ENCODE measurements around the gene TET2.
A peak's percentile ranks its signal among the peaks of the same experiment; 100 is the strongest.

The TET2 gene

DNA sequence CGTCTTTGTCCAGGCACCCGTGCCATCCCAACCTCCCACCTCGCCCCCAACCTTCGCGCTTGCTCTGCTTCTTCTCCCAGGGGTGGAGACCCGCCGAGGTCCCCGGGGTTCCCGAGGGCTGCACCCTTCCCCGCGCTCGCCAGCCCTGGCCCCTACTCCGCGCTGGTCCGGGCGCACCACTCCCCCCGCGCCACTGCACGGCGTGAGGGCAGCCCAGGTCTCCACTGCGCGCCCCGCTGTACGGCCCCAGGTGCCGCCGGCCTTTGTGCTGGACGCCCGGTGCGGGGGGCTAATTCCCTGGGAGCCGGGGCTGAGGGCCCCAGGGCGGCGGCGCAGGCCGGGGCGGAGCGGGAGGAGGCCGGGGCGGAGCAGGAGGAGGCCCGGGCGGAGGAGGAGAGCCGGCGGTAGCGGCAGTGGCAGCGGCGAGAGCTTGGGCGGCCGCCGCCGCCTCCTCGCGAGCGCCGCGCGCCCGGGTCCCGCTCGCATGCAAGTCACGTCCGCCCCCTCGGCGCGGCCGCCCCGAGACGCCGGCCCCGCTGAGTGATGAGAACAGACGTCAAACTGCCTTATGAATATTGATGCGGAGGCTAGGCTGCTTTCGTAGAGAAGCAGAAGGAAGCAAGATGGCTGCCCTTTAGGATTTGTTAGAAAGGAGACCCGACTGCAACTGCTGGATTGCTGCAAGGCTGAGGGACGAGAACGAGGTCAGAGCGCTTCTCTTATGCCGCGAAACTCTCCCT, at the start of gene TET2:
Gene TET2 (plus strand): TSS at position 601 of the 740 bp plus-strand sequence. CDS start 87,067 bp downstream, outside the sequence.
- peak; percentile 65 for DNase-seq (ENCODE audit: low read depth in 2 of 2)

DNA sequence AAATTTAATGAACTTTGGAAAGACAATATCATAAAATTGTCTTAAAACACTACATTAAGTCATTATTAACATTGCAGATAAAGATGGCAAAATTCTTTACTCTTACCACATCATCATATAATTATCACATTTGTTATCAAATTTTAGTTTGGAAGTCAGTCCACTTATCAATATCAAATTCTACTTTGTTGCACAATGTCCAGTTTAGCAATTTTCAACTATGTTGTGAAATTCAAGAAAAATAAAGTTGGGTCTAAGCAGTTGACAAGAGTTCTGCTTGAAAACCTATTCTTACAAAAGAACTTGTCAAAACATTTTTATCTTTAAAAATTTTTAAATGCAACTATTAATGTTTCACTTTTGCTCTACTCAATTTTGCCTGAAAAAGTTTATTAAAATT, 44.7 kb upstream of the TET2 start:
- no peak for DNase-seq (ENCODE audit: low read depth in 2 of 2)

DNA sequence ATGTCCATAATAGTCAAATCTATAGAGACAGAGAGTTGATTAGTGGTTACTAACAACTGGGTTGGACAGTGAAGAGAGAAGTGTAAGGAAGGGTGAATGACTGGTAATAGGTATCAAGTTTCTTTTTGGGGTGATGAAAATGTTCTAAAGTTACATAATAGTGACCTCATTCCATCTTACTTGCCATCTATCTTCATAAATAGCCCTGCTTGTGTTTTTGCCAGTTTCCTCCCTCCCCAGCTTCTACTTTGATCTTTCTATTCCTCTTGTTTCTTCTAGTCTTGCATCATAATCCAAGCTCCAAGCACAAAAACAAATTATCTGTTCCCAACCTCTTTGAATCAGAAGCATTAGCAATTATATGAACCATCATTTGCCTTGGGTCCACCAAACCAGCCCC, 40.2 kb upstream of the TET2 start:
- DNase-seq (ENCODE audit: low read depth in 2 of 2), result no peak

DNA sequence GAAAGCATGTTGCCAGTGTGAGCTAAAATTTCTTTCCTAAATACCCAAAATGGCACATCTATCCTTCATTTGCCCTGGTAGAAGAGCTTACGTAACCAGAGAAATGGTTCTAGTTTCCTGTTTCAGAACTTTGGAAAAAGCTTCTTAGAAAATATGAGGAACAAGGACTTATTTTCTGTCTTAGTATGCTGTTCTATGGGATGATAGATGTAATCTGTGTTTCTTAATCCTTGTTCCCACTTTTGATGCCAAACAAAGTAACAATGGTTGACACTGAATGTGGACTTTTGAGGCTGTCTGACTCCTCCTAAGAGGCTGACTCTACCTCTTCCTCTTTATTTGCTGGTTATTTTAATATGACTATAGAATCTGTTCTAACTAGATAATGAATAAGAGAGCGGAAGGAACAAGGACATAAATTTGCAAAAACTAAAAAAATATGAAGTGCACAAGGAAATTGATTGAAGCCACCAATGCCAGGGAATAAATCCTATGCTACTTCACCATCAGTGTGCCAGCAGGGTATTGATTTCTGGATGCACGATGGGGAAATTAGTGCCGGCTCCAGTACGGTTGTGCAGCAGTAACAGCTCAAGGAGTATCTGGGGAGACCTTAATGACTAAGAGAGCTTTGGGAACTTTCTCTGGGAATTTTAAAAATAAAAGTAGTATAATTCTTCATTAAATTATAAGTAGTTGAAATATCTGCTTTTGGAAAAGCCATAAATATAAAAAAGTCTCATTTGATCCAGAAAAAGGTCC, 39.4 kb upstream of the TET2 start:
- no peak for DNase-seq (ENCODE audit: low read depth in 2 of 2)

DNA sequence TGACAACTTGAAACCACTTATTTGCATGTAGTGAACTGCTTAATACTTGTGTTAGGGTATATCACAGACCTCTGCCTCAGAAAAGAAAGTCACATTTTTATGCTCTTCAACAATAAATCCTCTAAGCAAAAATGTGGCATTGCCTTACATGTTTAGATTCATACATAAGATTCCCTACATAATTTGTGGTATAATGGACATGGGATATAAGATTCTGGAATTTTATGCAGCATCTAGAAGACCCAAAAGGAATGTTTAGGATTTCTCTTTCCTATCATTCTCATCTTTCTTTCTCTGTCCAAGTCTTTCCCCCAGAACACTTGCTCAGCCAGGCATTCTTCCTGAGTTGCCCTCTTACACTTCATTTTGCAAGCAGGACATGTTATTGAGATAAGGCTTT, 37.7 kb upstream of the TET2 start:
- no peak for DNase-seq (ENCODE audit: low read depth in 2 of 2)

DNA sequence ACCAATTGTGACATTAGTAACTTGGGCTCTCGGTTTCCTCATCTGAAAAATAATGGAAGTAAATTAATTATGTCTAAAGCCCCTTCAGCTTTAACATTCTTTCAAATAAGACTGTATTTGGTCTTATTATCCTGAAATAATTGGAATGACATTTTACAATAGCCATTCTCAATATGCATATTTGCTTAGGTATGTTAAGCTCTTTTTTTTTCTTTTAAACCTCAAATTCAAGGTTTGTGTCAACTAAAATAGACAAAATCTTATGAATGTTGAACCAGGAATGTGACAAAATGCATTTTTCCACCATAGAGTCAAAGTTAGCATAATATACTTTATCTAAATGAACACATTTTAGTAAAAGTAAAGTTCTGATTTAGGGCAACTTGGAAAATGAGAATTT, 34.4 kb upstream of the TET2 start:
- DNase-seq (ENCODE audit: low read depth in 2 of 2), result no peak

DNA sequence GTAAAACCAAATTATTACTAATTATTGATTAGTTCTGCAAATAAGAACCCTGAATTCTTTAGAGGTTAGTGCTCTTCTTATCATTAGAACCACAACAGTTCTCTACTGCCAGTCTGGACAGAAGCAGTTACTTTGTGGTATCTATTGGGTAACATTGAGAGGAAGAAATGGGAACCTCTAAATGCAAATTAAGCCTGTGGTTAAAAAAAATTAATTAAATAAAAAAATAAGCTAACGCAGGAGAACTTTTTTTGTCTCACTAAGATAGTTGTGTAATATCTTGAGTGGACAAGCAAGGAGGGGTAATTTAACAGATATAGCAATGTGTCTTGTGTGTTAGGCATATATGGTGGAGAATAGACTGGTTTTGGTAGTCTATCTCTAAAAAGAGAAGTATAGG, 32.9 kb upstream of the TET2 start:
- DNase-seq (ENCODE audit: low read depth in 2 of 2), result no peak

DNA sequence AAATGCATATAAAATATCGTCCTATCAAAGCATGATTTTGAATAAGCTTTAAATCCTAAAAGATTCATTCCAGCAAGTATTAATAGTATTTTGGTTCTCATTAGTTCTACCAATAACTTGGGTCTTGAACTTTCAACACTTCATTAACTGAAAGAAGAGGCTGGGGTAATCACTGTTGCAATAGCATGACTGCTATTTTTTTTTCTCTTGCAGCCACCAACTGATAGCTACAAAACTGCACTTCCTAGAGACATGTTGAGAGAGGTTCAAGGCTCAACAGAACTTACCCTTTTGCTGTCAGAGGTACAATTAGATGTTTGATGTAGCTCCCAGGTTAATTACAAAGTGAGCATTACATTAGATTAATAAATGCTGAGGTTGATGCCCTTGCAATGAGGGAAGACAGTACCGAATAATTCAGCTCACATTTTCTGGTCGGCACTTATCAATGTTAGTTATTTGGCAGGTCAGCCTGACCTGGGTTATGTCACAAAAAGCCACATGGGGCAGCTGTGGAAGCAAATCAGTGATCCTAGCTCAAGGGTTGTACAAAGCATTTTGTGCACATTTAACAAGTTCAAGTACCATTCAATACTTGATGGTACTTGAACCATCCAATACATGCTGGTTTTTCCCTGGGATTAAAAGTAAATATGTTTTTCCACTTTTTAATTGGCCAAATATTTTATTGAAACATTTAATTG, 29.9 kb upstream of the TET2 start:
- no peak for DNase-seq (ENCODE audit: low read depth in 2 of 2)

DNA sequence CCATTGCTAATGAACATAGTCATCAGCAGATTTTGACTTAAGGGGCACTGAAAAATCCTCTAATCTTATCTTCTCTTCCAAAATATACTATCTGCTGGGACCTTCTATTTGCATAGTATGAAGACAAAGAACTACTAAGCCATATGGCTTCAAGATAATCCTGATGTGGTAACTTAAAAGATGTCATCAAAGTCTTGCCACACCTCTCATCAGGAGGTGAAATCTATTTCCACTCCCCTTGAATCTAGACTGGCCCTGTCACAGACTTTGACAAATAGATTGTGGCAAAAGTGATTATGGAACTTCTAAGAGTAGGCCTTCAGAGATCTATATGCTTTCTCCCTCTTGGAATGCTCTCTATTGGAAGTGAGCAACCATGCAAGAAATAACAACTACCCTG, 27.3 kb upstream of the TET2 start:
- no peak for DNase-seq (ENCODE audit: low read depth in 2 of 2)

DNA sequence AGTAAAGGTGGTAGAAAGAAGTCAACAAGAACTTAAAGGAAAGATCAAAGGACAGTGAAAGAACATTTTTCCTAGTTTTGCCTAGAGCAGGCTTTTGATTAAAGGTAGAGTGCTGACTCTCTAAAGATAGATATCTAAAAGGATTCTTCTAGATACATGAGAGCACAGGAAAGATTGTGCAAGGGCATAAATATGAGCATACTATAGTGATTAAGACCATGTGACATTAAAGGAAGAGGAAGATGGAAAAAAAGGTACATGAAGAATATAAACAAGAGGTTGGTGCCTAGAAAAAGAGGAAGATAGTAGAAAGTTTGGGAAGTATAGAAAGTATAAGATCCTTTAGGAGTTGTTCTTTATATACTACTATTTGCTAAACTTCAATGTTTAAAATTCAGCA, 26.1 kb upstream of the TET2 start:
- no peak for DNase-seq (ENCODE audit: low read depth in 2 of 2)

DNA sequence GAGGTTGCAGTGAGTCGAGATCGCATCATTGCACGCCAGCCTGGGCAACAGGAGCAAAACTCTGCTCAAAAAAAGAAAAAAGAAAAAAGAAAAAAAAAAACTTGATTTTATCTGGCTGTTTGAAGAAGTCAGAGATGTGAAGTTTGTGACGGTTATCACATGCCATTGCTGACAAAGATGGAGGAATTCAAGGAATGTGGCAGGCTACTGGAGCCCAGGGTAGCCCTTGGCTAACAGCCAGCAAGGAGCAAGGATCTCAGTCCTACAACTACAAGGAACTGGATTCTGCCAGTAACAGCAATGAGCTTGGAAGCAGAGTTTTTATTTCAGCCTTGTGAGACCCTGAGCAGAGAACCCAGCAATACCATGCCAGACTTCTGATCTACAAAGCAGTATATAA, 24.3 kb upstream of the TET2 start:
- DNase-seq (ENCODE audit: low read depth in 2 of 2), result no peak

DNA sequence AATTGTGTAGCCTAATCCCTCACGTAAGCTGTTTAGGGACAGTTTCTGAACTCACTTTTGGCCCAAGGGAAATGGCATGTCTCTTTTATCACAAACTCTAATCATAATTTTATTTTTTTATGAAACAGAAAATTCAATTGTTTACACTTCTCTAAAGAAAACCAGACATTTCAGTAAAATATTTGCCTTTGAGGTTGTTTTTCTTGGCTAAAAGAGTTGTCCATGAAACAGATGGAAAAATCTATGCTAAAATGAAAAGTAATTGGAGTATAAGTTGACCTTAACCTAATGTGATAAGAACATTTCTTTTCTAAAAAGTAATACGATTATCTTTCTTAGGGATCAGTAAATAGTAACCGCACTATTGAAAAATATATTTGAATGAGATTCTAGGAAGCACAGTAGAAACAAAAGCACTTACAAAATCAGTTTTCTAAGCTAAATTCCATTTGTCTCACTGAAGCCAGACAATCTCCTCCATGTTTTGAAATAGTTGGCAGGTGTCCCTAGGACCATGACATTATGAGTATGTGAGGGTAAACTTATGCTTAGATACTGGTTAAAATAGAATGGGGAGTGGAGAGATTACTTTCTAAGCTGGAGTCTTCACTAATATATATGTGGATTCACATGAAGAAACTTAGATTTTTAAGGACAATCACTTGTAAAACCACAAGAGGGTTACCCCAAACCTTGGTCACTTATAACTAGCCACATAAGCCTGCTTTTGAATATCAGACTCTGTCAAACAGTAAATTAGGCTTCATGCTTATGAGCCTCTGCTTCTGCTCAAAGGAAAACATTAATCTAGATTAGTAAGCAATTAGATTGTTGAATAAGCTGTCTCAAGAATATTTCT, 20.1 kb upstream of the TET2 start:
- DNase-seq (ENCODE audit: low read depth in 2 of 2), result no peak

DNA sequence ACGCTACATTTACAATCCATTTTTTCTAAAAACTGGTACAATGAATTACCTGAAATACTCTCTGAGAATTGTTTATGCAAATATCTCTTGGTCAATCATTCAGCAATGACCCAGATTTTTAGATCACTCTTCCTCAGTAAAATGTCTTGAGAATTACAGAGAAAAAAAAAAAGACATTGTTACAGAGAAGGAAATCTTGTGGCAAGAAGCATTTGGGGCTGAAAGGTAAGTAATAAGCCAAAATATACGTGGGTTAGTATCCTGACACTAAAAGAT, 19.6 kb upstream of the TET2 start:
- no peak for DNase-seq (ENCODE audit: low read depth in 2 of 2)

DNA sequence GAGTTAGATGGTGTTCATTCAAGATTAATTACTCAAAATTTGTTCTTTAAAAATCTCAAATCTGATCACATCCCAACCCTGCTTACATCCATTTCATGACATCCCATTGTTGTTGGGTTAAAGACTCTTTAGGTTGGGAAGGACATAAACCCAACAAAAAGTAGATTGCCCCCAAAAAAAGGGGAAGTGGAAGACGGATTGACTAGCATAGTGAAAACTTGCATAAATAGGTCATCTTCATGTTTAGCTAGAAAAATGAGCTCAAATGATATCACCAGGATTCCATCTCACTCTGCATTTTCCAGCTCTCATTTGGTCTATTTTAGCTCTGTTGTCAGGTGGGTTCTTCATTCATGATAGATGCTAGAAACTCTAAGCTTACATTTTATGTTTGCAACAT, 18.5 kb upstream of the TET2 start:
- DNase-seq (ENCODE audit: low read depth in 2 of 2), result no peak

DNA sequence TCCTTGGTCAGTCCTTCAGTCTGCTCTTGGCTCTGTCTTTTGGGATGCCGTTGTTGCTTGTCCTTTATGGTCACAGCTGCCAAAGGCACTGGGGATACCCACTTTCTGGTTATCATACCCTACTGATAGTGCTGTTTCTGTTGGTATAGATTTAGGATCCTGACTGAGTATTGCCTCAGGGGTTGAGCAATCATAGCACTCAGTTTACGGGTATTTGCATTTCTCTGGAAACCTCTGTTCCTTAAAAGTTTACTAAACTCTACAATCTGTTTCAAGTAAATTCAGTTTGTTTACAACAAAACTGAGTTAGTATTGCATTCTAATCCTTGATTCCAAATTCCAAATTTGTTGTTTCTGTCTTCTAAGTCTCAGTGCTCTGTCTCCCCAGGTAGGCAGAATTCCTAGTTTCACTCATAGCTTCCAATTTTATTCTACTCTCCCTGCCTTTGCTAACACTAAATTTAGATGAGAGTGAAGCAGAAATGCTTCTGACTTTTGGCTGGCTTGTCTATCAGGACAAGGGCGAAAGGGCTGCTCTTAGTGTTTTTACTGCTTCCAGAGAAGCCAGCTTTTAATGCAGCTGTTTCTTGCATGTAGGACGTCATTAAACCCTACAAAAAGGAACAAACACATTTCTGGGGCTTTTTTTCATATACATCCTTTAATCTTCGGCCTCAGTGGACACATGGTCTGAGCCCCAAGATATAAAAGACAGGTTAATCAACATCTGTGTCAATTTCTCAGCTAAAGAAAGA, 17.2 kb upstream of the TET2 start:
- no peak for DNase-seq (ENCODE audit: low read depth in 2 of 2)

DNA sequence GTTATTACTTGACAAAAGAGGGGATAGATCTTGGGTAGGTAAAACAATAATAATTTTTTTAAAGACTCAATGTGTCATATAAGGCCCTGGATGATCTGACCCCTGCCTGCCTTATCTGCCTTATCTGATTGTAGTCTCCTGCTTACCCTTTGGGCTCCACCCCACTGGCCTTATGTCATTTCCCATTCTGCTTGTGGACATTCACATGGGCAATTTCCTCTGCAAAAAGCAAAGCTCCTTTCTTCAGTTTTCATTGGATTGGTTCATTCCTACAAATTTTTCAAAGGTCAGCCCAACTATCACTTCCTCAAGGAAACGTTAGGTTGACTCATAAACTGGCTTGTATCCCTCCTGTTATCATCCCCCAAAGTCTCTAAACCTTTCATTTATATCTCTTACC, 15.7 kb upstream of the TET2 start:
- DNase-seq (ENCODE audit: low read depth in 2 of 2), result no peak

DNA sequence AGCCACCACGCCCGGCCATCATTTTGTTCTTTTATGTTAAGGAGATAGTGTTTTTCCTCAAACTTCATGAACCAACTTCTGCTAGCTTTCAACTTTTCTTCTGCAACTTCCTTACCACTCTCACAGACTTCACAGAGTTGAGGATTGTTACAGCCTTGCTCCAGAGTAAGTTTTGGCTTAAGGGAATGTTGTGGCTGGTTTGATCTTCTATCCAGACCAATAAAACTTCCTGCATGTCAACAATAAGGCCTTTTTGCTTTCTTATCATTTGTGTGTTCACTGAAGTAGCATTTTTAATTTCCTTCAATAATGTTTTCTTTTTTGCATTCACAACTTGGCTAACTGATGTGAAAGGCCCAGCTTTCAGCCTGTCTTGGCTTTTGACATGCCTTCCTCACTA, 12.7 kb upstream of the TET2 start:
- no peak for DNase-seq (ENCODE audit: low read depth in 2 of 2)

DNA sequence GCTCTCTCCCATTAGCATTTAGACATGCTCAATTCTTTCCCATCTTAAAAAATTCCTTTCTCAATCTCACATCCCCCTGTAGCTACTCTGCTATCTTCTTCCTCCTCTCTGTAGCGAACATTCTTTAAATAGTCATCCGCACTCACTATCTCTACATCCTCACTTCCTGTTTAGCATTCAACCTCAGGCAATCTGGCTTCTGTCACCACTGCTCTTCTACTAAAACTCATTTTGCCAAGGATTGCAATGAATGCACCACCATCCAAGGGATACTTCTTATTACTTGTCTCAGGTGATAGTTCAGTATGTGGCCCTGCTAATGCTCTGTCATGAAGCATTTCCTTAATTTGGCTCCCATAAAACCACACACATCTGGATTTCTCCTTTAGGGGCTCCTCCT, 10.9 kb upstream of the TET2 start:
- no peak for DNase-seq (ENCODE audit: low read depth in 2 of 2)

DNA sequence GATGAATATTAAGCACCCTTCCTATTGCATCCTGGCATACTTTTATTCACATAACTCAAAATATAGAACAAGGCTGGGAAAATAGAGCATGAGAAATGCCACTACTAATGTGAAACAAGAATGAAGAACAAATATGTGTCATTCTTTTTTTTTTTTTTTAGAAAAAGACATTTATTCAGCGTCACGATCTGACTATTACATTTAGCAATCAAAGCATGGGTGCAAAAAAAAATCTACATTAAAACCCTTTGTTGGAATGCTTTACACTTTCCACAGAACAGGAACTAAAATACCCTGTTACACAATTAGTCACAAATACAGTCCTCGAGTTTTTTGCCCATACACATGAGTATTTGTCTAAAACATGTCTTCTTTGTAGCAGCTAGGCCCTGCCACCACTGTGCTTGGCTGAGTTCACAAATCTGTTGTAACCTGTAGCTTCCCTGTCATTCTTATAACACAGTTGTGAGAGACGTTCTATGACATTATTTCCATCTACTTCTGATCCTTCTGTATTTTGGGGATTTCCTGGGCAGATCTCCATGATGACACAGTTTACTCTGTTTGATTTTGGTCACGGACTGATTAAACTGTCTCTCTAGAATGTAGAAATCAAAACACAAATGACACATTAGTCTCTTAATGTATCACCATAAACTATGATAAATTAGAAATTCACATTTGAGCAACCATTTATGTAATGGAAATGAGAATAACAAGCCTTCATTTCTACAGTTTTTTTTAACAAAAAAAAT, 9.4 kb upstream of the TET2 start:
- no peak for DNase-seq (ENCODE audit: low read depth in 2 of 2)

DNA sequence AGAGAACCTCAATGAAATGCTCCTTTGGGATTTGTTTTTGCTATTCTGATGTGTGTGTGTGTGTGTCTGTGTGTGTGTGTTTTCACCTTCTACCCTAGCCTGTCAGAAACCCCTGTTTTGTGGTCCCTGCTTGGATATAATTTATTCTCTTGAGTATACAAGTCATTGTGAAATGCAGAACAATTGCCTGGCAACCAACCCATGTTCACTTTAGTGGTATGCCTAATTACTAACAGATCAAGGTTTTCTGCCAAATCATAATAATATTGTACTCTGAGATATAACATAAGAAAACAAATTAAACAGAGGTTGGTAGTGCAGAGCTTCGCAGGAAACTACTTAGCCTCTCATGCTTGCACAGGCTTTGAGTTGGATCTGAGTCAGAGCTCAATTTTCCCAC, 7.0 kb upstream of the TET2 start:
- no peak for DNase-seq (ENCODE audit: low read depth in 2 of 2)

All from stimulated activated CD4-positive, alpha-beta T cell treated with anti-CD3 and anti-CD28 coated beads, Interleukin-12 subunit alpha, Interleukin-12 subunit beta, amount 100 ng/mL, for 24 hours (primary cell).